GM13977 (cell line): ENCODE measurements around the gene IMPDH1.

Experiments used
- DNase-seq: peaks from one replicate; pipeline ENCODE4 v3.0.0; 2012; ENCODE audit warnings: low spot score
- CTCF ChIP-seq: IDR thresholded peaks from 2 replicates; pipeline ENCODE4 v1.5.1; 2012; ENCODE audit warnings: mild to moderate bottlenecking, control low read depth; ENCODE audit not compliant: insufficient read depth; ENCODE audit errors: extremely low read depth, missing control alignments
- in situ Hi-C: fragments of 300-500 bp; cut with MboI; formaldehyde crosslinking; loops from one replicate; pipeline ENCODE4 v1.12.0; 2022; ENCODE audit warnings: low sequenced_read_pairs, low pct_unique_long_range_greater_than_20kb, mixed read lengths, inconsistent platforms; ENCODE audit not compliant: unreplicated experiment

The IMPDH1 gene

GRCh38 chr7:128374041-128374440 is 35.7 kb downstream of the IMPDH1 start:
- no peak for DNase-seq
- TF ChIP-seq CTCF: no peak
- in situ Hi-C loops: no loop called here

- no peak for TF ChIP-seq CTCF
- in situ Hi-C loops: no loop called here
- DNase-seq: no peak
These were observed 36.2 kb downstream of the IMPDH1 start for GRCh38 chr7:128373606-128374005.

- in situ Hi-C loops: no loop called here
- DNase-seq: no peak
- no peak for TF ChIP-seq CTCF
These were observed 39.3 kb downstream of the IMPDH1 start for GRCh38 chr7:128370491-128370890.

GRCh38 chr7:128366986-128367385 is 42.8 kb downstream of the IMPDH1 start:
- no peak for DNase-seq
- TF ChIP-seq CTCF: no peak
- in situ Hi-C loops: no loop called here

GRCh38 chr7:128366300-128366699 is 43.5 kb downstream of the IMPDH1 start:
- no peak for TF ChIP-seq CTCF
- in situ Hi-C loops: no loop called here
- DNase-seq: no peak

GRCh38 chr7:128365432-128365831 is 44.4 kb downstream of the IMPDH1 start:
- DNase-seq: no peak
- in situ Hi-C loops: no loop called here
- no peak for TF ChIP-seq CTCF
